HG03354 (cell line): ENCODE measurements around the gene VAV3.
A peak's percentile ranks its signal among the peaks of the same experiment; 100 is the strongest.

Experiments used
- ATAC-seq: cut with Tn5 transposase; IDR thresholded peaks from one replicate; pipeline ENCODE4 v1.9.1; 2021; ENCODE audit warnings: mild to moderate bottlenecking; ENCODE audit not compliant: unreplicated experiment, poor library complexity, severe bottlenecking

Gene VAV3

DNA sequence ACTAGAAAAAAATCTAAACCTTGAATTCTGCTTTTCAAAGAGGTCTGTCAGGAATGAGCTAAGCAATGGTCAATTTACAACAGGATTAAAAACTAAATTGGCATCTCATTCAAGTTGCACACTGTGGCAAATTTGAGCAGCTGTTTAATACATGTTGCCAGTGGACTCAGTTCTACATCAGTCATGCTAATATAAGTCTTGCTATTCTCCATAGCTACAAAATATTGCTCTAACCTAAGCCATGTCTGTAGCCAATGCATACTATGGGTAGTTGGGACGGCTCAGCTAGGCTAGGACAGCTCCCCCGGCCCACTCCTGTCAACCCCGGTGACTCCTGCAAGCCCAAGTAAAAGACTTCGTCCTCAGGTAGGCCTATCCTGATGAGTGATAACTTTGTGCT, 10.9 kb upstream of the VAV3 start:
- ATAC-seq: no peak

DNA sequence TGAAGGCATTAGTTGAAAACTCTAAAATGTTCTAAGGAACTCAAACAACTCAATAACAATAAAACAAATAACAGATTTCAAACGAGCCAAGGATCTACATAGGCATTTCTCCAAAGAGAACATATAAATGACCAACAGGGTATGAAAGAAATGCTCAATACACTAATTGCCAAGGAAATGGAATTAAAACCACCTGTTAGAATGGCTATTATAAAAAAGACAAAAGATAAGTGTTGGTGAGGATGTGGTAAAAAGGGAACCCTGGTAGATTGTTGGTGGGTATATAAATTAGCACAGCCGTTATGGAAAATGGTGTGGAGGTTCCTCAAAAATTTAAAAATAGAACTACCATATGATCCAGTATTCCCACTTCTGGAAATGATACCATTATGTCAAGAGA, 9.1 kb upstream of the VAV3 start:
- ATAC-seq: no peak

DNA sequence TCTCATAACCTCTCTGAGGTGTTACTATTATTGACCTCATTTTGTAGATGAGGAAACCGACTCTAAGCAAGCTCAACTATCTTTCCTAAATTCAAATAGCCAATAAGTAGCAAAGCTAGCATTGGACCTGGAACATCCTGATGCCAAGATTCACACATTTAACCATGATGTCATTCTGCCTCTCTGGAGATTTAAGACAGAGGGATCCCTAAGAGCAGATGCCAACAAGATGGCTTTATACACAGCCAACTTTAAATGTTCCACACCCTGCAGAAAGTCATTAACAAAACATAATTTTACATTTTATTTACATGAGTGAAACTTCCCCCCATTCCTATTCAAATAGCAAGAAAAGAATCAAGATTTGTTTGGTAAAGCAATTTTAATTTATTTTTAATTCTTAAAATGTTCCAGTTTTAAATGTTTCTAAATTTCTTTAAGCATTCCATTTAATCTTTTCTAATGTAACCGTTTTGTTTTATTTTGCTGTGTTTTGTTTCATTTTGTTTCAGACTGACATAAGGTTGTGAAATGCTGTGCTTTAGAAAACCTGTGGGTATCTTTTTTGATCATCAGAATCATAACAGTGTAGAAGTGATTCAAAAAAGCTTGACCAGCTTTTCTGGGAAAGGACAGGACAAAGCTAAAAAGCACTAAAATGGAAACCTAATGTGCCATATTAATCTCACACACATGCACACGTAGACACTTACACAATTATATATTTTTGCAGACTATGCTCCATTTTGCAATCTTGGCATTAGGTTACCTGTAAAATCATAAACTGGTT, 7.6 kb upstream of the VAV3 start:
- ATAC-seq: no peak

DNA sequence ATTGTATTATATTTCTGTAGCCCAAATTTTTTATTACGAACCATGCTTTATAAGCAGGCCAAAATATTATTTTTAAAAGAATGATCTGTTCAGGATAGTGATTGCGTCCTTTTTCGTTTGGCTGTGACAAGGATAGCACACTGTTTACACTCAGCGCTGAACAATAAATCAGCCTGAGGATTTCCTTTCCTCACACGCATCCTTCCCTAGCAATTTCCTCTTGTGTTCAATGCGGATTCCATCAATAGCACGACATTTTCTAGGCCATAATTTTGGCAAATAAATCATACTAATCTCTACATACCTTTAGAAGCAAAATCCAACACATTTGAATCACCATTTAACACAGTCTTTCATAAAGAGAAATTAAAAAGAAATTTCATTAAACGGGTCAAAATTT, 1.6 kb upstream of the VAV3 start:
- no peak for ATAC-seq

DNA sequence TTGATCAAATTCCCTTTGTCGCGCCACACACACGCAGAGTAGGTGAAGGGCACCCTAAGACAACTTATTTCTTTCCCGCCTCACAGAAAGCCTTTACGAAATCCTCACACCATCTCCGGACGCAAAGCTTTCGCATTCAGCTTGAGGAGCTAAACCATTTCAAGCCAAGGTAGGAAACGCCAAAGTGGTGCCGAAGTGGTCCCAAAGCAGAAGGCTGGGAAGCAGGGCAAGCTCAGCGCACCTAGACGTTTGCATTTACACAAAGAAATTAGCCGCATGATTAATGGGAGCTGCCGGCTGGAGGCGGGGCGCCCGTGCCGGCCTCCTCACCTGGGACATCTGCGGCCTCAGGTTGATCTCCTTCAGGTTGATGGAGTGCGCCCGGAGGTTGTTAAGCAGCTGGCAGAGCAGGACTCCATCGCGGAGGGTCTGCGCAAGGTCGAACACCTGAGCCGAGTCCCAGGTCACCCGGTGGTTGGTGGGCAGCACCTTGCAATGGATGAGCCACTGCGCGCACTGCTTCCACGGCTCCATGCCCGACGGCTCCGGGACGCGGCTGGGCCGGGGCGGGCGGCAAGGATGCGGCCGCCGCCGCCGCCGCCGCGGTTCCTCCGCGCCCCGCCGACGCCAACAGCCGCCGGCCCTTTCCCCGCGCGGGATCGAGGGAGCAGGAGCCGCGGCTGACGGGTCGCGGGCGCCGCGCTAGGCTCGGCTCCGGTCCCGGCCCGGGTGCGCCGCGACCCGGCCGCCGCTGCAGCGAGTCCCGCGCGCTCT, 457 bp downstream of the VAV3 start:
- ATAC-seq: peak; percentile 7

DNA sequence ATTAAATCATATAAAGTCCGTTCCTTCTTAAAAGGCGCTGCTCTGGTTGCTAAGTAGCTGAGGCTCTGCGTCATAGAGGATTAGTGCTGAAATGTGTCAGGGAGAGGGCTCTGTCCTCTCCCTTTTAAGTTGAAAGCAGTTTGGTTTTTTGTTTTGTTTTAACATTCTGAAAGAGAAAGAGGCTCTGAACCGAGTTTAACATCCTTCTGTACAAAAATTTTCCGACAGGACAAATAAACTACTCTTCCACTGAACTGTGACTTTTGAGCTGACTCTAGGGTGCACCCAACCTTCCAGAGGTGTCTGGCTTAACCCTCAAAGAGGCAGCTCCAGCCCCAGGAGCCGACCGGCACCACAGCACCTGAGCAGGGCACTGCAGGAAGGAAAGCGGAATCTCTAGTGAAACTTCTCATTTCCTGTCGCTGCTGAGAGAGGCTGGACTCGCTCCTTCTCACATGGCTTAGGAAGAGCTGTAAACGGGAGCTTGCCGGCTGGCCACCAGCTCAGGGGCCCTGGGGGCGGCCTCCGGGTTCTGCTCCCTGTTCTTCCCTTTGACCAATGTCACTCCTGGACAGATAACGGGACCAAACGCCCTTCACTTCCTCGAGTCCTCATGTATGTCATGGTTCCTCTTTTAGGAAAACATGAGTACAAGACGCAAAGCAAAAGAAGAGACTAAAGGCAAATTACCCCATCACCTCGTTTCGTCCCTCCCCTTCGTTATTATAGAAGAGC, 1.2 kb downstream of the VAV3 start:
- peak; percentile 84 for ATAC-seq

DNA sequence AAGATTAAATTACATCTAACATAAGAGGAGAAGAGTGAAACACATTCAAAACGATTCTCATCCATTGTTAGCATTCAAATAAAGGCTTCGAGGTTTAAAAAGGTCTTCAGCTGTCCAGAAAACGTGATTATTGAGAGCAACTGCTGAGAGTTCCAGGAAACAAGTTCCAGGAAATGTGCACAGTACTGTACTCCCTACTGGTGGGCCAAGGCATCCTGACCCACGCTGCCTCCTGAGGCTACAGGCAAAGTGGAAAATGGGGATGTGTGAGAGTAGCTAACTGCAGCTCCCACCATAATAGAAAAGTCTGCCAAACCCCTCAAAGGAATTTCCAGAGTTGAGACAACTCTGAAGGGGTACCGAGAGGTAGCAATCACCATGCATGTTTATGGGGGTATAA, 2.0 kb downstream of the VAV3 start:
- no peak for ATAC-seq

DNA sequence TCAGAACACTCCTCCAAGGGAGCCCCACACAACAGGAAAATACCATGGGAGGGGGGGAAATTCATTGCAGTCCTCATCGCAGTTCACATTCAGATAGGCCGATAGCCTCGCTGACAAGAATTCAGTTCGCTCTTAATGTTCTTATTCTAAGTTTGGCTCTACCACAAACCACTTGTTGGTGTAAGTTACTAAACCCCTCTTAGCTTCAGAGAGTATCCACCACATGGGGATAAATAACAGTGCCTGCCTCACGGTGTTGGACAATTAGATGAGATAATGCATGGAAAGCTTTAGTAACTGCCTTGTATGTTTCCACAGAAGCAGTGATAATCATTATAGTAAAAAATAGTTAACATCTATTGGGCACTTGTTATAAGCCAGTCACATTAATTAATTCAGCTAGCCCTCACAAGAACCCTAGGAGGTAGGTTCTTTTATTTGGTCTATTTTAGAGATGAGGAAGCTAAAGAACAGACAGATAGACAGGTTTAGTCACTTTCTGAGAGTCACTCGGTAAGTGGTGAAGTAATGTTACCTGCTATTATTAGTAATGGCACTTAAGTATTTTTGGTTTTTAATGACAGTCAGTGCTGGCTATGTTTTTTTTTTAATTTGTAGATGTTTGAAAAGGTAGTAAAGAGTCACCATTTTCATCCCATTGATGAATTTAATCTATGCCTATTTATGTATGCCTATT, 10.1 kb downstream of the VAV3 start:
- ATAC-seq: no peak

DNA sequence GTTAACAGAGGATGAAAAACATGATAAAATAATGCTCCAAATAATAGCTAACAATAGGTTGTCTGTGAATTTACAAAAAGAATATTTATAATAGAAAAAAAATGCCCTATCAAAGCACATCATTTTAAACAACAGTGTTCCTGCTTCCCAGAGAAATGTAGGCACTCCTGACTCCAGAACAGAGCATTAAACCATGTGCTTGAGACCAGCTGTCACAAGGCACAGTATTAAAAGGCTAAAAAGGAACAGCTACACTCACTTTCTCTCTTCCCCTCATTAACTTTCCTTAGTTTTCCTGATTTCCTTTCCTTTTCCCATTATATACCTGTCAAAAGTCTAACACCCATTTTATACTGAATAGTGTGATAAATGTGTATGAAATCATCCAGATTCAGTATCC, 10.9 kb downstream of the VAV3 start:
- ATAC-seq: no peak

DNA sequence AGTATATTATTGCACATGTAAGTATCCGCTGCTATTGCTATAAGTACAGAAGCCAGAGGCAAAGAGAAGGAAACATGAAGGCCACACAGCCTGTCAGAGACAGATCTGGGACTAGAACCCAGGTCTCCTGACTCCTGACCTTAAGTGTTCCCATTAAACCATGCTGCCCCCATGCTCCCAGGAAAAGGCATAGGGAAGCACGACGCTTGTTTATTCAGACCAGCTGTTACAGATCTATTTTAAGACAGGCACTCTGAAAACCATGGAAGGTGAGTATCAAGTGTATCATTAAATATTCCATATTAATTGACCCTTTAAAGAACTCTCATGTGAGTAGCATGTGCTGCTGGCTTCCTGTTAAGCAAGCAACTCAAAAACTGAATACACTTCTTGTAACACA, 11.4 kb downstream of the VAV3 start:
- no peak for ATAC-seq

DNA sequence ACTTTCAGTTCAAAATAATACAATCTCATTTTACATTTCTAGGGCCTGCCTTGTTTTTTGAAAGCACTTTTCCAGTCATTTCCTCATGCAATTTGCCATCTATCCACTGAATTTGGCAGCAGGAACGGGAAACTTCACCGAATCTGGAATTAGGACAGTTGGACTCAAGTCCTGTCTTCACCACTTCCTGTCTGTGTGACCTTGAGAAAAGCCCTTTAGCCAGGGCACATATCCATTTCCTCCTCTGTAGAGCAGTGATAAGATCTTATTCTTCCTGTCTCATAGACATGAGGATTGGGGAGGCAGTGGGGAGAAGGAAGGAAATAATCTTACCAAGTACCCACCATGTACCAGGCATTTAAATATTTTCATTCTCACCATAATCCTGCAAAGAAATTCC, 12.0 kb downstream of the VAV3 start:
- ATAC-seq: no peak

DNA sequence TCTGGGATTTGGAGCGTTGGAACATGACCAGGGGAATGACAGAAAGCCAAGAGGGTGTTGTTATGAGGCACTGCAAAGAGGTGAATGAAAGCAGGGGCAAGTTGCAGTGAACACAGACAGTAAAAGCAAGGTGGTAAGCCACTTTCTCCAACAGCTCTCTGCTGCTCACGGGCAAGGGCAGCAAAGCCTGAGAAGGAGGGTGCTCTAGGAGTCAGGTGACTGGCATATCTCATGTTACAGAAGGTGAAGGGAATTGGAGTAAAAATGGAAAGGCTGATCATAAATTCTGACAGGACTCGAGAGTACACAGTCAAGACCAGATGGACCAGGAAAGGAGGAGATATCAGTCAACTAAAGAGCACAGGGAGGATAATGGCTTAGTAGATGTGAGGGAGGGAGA, 14.5 kb downstream of the VAV3 start:
- no peak for ATAC-seq

DNA sequence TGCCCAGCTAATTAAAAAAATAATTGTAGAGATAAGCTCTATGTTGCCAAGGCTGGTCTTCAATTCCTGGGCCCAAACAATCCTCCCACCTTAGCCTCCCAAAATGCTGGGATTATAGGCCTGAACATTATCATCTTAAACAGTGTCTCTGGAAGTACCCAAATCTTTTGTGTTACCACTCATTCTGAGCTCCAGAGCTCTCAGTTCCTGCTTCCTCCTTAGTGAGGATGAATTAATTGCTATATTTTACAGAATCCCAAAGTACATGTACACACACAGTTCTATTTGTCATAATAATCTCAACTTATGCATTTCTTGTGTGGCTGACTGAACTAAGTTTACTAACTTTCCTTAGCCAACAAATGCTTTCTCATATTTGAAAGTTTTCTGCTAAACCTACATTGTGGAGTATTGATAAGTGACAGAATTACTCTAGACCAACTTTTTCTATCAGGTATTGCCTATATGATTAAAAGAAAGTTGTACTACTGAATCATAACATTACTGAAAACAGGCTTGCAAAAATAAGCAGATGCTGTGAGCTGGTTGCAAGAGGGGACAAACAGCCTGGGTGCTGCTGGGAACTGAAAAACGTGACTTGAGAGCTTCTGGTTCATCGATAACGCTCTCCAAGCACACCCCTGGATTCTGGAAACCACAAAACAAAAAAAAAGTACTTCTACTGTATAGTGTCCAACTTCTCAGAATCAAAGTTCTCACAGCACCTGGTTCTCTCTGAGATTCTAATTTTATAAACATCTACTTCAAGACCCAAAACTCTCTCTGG, 15.3 kb downstream of the VAV3 start:
- peak; percentile 57 for ATAC-seq

DNA sequence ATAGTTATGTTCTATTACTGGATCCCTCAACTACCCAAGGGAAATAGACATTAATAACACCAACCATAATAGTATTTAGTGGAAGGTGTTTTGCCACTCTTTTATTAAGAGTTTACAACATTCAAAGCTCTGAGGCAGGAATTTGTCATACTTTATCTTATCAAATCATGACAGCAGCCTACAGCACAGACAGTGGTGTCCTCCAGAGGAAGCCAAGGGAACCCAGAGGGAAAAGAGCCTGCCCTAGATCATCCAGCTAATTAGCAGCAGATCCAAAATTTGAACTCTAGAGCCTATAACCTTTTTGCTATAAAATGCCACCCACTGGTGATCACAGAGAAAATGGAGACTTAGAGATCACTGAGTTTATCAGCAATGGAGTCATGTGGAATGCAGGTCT, 18.2 kb downstream of the VAV3 start:
- ATAC-seq: no peak

DNA sequence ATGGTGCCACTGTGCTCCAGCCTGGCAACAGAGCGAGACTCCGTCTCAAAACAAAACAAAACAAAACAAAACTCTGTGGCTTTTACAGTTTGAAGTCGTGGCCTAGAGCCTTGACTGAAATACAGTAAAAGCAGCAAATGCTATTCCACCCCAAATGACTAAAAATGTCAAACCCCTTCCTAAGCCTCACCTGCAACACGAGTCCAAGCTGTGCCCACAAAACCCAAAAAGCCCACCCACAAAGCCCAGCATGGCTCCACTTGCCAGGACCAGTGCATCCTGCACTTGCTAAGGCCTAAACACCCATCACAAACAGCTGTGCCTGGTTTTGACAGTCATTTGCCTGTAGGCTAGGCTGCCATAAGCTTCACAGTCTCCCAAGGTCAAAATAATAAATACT, 21.3 kb downstream of the VAV3 start:
- ATAC-seq: no peak

DNA sequence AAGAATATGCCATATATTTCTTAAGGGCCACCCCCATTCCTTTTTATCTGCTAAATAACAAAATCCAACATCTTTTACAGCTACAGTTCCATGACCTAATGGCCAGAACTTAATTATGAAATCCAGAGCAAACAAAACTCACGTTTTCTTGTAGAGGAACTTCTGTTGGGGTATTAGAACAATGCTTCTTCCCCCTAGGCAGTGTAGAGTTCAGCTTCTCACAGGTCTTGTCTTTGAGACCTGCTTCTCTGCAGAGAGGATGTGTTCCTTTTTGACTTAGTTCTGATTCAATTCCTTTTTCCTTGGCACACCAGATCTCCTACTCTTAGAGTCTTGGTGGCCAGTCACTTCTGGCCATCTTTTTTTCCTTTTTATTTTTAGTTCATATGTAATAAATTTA, 22.2 kb downstream of the VAV3 start:
- no peak for ATAC-seq

DNA sequence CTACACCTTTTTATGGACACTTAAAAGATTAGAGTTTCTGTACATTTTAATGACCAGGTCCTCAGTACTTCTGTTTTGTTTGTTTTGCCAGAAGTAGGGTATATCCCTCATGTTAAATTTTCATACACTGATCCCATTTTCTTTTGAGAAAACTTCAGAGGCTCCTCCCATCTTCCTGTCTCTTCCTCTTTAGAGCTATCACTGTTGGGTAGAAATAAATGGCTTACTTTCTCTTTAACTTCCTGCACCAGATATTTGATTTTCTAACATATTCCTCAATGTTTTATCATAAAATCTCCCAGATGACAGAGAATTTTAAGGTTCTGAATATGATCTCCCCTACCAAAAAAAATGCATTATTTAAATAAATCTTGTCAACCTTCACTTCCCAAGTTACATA, 23.4 kb downstream of the VAV3 start:
- ATAC-seq: no peak

DNA sequence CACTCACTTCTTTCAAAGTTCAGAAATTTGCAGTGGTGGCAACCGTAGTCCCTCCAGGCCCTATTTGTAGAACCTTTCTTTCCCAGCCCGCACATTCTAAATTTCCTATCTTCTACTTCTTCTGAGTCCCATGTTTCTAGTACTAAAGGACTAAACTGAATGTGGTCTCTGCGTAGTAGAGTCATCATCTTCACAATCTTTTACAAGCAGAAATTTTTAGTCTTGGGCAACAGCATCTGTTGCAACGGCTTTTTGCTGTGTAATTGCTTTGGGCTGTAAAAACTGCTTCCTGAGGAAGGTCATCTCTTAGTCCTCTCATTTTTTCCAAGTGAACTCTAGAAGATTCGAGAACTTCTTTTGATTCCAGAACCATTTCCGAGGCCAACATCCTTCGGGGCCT, 23.9 kb downstream of the VAV3 start:
- no peak for ATAC-seq

DNA sequence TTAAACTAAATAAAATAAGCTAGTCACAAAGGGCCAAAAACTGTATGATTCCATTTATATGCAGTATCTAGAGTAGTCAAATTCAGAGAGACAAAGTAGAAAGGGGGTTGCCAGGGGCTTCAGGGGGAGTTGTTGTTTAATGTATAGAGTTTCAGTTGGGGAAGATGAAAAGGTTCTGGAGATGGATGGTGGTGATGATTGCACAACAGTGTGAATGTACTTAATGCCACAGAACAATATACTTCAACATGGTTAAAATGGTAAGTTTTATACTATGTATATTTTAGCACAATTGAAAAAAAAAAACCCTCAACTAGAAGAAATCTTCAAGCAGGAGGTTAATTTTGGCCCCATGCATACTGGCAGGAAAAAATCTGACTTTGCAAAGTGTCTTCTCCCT, 24.3 kb downstream of the VAV3 start:
- ATAC-seq: no peak
